Muscle of back (tissue), 11 donors: ENCODE results near the gene SEMA3G. TPM values are rescaled to one million over a fixed set of nuclear protein-coding genes. Genes with fewer than 3 reads are reported as not detected.

Experiments
- DNase-seq, 3 donors: peaks; one replicate each; pipeline versions ENCODE4 v3.0.0 to v3.0.0-alpha.2; 2013
- polyA plus RNA-seq, 10 donors: library from polyadenylated mRNA; unstranded; fragments of 120-200 nt; gene quantifications; one replicate each; pipeline ENCODE4 v1.2.1, GENCODE V29; 2013; ENCODE audit not compliant: insufficient read length in 10 of 10

The SEMA3G gene
- polyA plus RNA-seq, 10 donors: 10.2 to 15.6 (median 13.3) TPM

DNA sequence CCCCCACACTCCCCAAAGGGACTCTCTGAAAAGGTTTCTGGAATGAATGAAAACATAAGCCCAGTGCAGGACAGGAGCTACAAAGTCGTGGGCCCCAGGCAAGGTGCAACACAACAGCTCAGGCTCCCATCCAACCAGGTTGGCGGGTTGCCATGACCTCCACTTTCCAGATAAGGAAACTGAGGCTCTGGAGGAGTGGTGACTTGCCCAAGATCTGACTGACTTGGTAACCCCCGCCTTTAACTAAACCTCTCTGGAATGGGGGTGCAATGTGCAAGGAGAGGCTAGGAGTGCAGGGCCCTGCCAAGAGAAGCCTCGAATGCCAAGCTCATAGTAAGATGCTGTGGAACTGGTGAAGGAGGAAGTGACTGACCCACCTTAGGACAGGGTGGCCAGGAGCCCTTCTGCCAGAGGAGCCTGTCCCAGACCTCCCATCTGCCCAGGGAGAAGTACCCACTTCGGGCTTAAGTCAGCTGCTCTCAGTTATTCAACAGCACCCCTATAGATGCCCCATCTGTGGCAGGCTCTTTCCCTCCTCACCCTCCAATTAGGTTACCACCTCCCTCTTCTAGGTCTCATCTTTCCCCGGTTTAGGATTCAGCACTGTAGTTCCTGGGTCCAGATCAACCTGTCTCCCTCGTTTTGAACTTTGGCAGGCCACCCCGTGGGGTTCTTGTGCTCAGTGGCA, 9.5 kb upstream of the SEMA3G start:
- DNase-seq: no peak

DNA sequence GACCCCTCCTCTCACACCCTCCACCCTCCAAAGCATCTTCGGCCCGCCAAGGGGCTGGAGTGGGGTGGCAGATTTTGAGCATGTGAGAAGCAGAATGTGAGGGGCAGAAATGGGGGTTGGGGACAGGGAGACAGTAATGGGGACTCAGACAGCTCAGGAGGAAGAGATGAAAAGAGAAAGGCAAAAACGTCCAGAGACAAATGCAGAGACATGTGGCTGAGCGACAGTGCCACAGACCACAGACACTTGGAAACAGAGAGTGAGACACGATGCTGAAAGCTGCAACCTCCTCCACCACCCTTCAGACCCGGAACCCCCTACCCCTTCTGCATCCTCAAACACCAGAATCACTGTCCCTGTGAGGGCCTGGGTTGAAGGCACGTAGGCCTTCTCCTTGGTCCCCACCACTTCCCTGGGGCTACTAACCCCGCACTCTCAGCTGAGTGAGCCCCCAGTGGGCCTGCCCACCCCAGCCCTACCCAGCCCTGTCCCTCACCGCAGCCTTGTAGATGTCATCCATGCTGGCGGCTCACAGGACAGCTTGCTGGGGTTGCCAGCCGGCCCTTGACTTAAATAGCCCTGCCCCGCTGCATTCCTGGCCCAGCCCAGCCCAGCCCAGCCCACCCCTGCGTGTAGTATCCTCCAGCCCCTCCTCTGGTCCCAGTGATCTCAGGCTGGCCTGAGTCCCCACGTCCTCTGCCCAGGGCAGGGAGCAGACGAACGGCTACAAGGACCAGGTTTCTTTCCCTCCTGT, 8.8 kb upstream of the SEMA3G start, which contains the start of gene TNNC1:
Gene TNNC1 (minus strand): TSS at position 546 of the 754 bp plus-strand sequence. CDS start 26 bp downstream, at position 520.
- no peak for DNase-seq

DNA sequence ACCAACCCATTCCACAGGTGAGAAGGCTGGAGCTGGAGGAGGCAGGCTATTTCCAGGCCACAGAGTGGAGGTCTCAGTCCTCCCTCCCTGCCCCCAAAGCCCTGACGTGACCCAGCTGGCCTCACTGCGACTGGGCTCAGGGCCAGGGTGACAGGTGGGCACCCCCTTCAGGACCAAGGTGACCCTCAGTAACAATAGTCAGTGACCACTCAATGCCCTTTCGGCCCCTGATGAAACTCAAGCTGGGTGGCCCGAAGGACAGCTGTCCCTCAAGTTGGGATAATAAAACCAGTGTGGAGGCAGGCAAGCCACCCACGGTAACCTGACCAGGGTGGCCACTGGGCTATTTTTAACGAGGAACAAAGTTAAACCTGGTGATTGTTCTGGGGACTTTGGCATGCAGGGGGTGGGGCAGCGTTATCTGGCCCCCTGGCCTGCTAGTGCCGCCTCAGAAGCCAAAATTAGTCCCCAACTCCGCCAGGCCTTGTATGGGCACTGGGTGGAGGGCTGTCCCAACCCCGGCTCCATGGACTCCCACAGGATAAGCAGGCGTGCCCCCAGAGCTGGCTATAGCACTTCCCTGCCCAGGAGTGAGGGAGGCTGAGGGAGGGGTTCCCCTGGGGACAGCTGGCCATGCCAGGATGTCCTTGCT, 7.8 kb upstream of the SEMA3G start:
- no peak for DNase-seq

DNA sequence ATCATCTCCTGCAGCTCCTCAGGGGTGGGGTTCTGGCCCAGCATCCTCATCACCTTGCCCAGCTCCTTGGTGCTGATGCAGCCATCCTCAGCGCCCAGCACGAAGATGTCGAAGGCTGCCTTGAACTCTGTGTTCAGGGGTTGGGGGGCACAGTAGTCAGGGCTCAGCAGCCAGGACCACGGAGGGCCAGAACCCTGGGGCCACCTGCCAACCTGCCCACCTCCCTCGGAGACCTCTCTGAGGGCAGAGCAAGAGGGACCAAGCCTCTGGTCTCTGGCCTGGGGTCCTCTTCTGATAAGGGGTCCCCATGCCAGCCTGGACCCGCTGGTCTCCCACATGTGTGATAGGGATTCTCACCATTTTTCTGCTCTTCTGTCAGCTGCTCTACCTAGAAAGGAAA, 7.2 kb upstream of the SEMA3G start:
- no peak for DNase-seq

DNA sequence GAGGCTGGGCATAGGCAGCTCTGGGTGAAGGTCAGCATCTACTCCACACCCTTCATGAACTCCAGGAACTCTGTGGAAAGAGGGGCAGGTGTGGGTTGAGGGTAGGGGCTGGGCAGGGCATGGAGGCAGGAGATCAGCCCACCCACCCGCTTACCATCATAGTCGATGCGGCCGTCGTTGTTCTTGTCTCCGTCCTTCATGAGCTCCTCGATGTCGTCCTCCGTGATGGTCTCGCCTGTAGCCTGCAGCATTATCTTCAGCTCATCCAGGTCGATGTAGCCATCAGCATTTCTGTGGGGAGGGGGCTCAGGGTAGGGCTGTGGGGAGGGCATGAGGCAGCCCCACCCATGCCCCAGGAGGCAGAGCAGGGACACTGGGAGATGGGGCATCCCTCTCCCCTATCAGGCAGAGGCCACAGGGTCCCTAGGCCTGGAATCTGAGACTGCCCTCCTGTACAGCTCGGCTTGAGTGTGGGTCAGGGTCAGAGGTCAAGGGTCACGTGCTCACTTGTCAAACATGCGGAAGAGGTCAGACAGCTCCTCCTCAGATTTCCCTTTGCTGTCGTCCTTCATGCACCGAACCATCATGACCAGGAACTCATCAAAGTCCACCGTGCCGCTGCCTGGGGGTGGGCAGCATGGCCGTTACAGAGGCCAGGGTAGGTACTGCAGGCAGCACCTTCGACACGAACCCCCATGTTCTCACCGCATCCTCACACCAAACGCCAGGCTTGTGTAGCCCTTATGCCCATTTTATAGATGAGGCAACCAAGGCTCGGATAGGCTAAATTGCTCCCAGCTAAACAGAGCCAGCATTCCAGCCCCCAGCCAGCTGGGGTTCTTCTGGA, 6.6 kb upstream of the SEMA3G start:
- no peak for DNase-seq

DNA sequence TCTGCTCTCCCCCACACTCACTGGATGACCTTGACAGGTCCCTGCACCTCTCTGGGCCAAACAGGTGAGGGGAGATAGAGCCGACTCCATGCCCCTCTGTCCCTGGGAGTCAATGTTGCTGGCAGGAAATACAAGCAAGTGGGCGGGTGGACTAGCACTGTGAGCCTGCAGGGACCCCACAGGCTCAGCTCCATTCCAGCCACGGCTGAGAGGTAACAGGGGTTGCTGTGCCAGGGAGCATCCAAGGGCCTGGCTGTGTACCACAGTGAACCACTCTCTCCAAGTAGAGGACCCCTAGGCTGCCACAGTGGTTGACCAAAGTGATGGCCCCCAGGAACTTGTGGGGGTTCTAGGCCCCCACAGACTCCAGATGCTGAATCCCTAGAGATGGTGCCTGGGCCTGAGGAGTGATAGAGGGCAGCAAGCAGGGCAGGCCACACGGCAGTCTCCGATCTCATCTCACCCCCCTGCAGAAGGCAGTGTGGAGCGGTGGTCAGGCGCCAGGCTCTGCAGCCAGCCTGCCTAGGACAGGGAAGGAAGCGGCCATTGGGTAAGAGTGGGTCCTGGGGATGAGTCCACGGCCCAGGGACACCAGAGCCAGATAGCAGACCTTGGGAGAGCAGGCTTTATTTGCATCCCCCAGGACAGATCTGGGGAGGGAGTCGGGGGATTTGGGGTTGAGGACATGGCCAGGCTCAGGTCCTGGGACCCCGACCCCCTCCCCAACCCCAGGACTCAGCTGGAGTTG, 5.8 kb upstream of the SEMA3G start:
- DNase-seq: no peak

DNA sequence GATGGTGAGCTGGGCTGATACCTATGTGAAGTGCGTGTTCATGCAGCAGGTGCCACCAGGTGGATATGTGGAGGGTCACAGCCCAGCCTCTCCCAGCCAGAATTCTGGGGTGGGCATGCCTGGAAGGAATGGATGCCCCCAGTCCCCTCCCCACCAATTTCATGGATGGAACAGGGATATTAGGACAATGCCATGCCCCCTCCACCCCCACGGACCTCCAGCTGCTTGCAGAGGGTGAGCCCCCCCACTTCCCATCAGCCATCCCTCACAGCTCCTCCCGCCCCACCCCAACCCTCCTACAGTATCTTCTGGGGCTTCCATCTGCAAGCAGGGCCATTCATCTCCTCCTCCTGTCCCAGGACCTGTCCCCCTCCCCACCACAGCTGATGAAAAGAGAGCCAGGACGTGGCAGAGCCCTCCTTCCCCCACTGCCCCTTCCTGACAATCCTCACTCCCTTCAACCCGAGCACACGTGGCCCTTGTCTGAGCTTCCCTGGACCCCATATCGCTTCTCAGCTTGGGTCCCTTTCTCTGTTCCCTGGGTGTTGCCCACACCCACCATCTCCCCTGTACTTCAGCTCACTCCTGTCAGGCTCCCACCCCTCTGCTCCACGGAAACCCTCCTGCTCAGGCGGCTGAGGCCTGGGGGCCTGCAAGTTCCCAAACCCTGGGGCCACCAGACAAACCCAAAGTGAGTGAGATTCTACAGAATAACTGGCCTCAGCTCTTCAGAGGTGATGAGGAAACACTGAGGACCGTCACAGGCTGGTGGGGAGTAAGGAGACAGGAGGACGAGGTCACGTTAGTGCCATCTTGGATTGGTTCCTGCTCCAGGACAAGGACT, 2.8 kb upstream of the SEMA3G start:
- DNase-seq: no peak

DNA sequence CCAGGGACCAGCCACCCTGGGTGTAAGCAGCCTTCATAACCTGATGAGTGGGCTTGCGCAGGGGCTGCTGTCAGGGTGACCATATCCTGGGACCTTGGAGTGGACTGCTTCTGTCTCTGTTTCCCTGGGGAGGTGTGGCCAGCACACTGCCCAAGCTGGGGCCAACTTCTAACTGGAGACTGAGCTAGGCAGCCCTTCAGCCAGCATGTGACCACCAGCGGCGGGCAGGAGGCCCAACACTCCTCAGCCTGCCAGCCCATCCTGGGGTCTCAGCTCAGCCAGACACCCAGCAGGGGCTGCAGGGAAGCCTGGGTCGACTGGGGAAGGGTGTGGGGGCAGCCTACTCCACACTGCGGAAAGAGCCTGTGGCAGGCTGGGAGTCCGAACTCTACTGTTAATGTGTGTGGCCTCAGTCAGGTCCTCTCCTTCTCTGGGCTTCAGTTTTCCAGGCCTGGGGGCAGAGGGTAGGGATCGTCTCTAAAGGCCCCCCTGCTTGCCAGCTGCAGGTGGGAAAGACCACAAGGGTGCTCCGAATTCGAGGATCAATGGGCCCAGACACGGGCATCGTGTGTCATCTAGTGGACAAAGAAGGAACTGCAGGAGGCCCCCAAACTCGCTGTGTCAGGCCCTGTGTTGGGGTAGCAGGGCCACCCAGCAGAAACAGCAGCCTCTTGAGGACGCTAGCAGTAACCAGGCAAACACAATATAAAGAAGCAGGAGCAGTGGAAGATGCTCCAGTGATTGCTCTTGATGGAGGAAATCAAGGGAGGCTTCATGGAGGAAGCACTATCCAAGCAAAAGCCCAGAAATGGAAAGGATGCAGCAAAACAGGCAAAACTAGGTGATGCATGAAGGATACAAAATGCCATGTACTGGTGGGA, 2.0 kb upstream of the SEMA3G start:
- peak; percentile 38 to 78 (median 63) for DNase-seq

DNA sequence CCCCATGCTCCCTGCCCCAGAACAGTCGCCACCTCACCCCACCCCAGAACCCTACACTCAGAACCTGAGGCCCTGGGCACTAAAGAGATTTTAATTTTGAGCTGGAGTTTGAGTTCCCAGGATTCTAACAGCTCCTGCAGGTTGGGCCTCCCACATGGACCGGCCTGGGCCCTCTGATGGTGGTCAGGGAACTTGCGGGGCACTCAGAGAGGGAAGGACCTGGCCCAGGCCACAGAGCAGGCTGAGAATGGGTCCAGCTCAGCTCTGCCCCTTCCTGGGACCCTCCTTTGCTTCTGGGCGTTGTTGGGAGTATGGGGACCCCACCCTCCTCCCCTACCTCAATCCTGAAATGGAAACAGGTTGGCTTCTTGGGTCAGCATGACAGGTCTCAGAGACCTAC, 1.1 kb upstream of the SEMA3G start:
- no peak for DNase-seq

DNA sequence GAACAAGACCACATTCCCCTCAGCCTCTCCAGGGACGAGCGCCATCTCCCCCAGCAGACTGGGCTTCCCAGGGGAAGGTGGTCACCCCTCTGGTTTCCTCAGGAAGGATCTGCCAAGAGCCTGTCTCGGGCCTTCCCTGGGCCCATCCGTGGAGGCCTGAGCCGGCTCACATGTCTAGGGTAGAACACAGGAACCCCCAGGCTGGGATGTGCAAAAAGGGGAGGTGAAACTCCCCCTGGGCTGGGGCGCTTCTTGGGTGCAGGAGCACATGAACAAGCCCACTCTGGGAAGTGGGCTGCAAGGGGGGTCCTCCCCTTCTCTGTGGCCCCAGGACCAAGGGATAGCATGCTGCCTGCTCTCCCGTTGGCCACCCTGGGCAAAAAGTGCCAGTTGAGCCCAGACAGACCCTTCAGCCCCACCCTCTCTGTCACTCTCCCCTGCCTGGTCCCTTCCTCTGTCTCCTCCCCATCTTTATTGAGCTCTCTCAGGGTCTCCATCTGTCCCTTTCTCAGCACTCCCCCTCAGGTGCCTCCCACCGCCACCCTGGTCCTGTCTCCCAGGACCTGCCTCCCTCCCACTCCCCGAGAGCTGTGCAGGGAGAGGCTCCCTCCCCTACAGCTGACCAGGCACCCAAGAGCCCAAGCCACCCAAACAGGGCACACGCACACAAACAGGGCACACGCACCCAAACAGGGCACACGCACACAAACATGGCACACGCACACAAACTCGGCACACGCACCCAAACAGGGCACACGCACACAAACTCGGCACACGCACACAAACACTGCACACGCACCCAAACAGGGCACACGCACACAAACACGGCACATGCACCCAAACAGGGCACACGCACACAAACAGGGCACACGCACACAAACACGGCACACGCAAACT, 864 bp downstream of the SEMA3G start:
- no peak for DNase-seq

DNA sequence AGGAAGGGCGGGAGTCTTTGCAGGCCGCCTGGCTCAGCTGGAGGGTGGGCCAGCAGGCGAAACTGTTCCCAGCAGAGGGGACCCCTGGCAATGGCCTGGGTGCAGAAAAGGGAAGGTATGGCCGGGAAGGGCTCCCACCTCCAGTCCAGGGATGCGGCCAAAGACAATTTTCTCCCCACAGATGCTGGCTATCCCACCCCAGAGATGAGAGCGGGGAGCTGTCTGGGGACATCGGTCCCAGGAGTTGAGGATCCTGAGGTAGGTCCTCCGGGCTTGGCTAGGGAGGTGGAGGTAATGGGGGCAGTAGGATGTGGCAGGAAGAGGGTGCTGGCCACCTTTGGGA, 1.7 kb downstream of the SEMA3G start:
- DNase-seq: no peak

DNA sequence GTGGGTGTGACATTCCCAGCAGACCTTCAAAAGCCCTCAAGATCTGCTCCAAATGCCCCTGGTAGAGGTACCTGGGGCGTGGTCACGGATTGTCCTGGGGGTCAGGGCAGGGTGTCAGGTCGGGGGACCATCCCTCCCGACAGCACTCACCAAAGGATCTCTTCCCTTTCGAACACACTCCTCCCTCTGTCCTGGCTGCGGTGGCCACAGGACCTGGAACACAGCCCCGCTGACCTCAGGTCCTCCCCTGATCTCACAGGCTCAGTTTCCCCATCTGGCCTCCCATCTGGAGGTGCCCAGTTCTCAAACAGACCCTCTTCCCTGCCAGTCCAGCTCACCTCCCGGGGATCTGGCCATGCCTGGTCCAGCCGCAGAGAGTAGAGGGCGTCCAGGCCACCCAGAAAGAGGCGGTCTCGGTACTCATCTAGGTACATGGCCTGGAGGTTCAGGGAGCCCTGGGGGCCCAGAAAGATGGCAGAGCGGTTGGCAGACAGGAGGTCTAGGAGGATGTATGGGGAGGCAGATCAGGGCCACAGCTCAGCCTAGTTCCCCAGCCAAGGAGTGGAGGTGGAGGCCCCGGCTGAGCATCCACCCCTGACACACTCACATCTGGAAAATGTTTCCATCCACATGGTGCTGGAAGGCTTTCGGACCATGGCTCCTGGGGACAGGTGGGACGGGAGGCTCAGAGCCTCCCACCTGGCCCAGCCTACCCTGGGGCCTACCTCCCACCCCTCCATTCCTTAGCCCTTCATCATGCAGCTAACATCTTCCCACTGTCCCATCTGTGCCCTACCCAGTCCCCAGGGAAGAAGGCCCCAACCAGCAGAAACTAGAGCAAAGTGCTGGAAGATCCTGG, 2.3 kb downstream of the SEMA3G start:
- no peak for DNase-seq

DNA sequence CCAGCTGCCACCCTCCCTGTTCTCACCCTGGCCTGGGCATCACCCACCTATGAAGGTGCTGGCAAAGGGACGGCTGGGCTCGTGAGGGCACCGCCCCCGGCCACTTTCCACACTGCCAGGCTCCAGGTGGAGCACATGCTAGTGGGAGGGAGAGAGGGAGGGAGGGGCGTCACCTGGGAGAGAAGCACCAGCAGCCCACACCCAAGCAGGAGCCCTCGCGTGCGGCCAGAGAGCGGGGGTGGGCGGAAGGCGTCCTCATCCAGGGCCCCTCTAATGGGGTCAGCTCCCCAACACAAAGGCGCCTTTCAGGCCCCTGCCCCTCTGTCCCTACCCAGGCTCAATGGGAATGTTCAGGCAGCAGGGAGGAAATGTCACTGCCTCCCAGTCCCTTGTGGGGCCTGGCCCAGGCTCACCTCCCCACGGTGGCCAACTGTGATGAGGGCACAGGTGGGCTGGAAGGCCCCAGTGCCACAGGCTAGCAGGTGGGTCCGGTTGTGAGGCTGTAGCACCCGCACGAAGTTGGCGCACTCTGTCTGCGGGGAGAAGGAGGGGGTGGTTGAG, 3.1 kb downstream of the SEMA3G start:
- DNase-seq: no peak

DNA sequence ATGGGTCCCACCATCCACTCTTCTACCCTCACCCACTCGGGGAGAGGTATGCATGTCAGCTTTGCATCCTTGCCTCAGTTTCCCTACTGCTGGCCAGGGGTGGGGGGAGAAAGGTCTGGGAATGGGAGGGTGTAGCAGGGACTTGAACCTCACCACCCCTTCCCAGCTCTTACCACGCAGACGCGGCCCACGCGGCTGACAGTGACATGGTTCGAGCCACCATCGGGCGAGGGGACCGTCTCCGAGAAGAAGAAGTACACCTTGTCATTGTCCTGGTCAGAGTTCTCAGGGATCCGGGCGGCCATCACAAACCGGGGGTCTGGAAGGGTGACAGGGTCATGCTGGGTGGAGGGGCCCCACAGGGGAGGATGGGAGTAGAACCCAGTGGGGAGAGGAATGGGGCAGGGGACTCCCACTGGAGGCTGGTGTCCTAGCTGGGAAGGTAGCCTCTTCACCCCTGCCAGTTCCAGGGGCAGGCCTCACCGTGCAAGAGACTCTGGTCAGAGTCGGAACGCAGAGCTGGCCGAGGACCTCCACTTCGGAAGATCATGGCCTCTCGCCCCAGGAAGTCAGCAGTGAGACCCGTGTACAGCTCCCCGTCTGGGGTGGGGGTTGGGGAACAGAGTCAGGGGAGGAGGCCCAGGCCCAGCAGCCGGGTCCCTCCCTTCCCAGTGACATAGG, 3.7 kb downstream of the SEMA3G start:
- no peak for DNase-seq

DNA sequence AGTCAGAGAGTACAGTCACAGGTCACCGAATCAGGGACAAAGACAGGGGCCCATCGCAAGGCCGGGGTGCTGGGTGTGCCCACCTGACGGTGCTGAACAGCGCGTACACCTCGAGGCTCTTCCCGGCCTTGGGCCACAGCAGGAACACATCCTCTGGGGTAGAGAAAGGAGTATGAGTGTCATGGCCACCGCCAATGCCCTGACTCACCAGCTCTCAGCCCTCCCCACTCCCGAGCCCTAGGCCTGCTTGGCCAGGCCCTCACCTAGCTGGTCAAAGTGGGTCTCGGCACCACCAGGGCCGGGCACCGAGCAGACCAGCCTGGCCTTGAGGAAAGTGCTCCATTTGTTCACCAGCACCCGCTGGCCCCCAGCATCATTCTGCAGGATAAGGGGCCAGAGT, 4.2 kb downstream of the SEMA3G start:
- no peak for DNase-seq

DNA sequence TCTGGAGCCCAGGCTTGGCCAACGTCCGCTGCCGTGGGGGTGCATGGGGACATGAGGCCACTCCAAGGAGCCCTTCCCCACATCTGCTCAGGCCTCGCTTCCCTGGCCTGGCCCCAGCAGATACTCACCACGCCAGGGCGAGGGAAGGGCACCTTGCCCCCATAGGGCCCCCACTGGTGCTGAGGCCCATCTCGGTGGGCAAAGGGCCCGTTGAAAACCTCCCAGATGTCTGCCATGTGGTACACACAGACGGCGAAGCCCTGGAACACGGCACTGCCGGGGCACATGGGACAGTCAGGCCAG, 4.7 kb downstream of the SEMA3G start:
- DNase-seq: no peak
